A673 (cell line): ENCODE measurements around the gene DMRTC2.

Experiments used
- EZH2 ChIP-seq: fragments of 200-600 bp; sonication (generic); IDR thresholded peaks from 2 replicates; pipeline ENCODE4 v1.6.1; 2017; ENCODE audit warnings: borderline replicate concordance, low read depth, mild to moderate bottlenecking, mixed read lengths, antibody characterized with exemption, low read length; ENCODE audit not compliant: poor library complexity, severe bottlenecking
- TF ChIP-seq, protein P1 (sequence below): fragments of 300-800, 200-600 bp; sonication (generic); conservative IDR thresholded peaks from 2 replicates; pipeline ENCODE4 v1.5.1; 2017; ENCODE audit warnings: low read depth, mild to moderate bottlenecking, antibody characterized with exemption, low read length, moderate library complexity, mixed read lengths

DNA sequence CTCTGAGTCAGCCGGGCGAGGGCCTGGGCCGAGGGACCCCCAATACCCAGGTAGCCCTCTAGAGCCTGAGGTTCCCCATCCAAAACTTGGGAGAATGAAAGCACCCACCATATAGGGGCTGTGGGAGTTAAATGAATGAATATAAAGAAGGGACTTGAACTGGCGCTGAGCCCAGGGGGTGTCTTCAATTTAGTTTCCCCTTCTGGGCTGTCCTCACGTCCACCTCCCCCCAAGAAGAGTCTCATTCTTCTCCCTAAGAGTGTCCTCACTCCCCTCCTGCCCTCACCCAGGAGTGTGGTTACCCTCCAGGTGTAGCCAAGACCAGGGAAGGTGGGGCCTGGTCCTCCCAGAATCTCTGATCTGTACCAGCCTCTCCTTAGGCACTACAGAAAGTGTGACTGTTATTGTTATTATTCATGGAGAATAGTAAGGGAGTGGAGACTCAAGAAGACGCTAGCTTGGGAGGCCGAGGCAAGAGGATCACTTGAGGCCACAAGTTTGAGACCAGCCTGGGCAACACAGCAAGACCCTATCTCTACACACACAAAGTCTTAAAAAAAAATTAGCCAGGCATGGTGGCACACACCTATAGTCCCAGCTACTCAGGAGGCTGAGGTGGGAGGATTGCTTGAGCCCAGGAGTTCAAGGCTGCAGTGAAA, 35.0 kb downstream of the DMRTC2 start:
- TF ChIP-seq, protein P1, sequence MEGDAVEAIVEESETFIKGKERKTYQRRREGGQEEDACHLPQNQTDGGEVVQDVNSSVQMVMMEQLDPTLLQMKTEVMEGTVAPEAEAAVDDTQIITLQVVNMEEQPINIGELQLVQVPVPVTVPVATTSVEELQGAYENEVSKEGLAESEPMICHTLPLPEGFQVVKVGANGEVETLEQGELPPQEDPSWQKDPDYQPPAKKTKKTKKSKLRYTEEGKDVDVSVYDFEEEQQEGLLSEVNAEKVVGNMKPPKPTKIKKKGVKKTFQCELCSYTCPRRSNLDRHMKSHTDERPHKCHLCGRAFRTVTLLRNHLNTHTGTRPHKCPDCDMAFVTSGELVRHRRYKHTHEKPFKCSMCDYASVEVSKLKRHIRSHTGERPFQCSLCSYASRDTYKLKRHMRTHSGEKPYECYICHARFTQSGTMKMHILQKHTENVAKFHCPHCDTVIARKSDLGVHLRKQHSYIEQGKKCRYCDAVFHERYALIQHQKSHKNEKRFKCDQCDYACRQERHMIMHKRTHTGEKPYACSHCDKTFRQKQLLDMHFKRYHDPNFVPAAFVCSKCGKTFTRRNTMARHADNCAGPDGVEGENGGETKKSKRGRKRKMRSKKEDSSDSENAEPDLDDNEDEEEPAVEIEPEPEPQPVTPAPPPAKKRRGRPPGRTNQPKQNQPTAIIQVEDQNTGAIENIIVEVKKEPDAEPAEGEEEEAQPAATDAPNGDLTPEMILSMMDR, result no peak
- TF ChIP-seq EZH2, result no peak
